HG03135 (cell line): ENCODE results near the gene EPB41.
"Not testable (repeated sequence)": the region's sequence is repeated elsewhere in the genome, so short reads cannot be mapped to it uniquely, and the experiment has no call there.

Source experiments
- ATAC-seq: cut with Tn5 transposase; IDR thresholded peaks from one replicate; pipeline ENCODE4 v1.9.1; 2021; ENCODE audit warnings: mild to moderate bottlenecking, moderate library complexity; ENCODE audit not compliant: unreplicated experiment

The EPB41 gene

DNA sequence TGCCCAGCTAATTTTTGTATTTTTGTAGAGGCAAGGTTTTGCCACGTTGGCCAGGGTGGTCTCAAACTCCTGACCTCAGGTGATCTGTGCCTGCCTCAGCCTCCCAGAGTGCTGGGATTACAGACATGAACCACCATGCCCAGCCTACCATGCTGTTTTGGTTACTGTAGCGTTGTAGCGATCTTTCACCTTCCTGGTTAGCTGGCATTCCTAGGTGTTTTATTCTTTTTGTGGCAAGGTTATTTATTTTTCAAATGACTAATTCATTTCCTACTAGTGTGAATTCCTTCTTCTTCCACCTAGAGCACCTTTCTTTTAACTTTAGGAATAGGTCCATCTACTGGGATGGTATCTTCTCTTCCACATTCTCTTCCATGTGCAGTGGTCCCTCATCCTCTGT is 180.1 kb downstream of the EPB41 start:
- no peak for ATAC-seq

DNA sequence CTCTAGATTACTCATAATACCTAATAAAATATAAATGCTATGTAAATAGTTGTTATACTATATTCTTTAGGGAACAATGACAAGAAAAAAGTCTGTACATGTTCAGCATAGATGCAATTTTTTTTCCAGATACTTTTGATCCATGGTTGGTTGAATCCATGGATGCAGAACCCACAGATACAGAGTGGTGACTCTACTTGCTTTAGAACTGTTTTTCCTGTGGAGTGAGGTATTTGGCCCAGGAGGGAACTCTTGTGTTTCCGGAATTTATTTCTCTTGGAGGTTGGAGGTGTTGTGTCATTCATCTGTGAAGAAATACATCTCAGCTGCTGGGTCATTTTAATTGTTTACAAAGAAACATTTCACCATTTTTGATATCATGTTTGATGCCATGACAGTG is 180.6 kb downstream of the EPB41 start:
- no peak for ATAC-seq

DNA sequence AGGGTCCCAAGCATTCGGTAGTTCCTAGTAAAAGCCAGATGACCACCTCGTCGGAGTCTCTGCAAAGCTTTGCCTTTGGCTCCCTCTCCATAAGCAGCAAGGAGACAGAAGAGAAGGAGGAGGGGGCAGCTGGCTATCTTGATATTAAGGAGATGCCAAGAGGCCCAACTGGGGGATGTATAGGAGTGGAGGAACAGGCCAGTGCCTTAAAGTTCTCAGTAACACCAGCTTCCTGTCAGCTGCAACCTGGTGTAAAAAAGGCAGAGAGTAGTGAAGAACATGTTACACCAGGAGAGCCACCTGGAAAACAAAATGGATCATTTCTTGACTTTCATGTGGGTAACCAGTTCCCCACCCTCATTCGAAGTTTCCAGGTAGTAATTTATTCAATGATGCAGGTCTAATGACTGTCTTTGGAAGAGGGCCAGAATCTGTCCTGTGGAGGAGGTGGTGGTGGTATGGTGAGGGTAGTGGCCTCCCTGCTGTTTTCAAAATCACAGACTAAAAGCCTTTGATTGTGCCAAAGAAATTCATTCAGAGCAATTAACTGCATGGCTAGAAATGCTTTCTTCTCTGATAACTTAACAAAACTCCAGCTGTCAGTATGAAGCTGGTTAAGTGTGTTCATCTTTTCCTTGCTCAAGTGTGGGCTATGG is 182.0 kb downstream of the EPB41 start:
- ATAC-seq, result no peak

DNA sequence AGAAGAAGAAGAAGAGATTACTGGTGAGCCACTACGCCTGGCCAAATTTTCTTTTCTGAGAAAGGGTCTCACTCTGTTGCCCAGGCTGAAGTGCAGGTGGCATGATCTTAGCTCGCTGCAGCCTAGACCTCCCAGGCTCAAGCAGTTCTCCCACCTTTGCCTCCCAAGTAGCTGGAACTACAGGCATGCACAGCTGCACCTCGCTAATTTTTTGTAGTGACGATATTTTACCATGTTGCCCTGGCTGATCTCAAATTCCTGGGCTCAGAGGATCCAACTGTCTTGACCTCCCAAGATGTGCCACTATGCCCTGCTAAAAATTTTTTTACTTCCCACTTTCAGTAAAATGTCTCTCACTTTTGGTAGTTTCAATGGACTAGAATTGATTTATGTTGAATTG is 184.9 kb downstream of the EPB41 start:
- ATAC-seq, result no peak

DNA sequence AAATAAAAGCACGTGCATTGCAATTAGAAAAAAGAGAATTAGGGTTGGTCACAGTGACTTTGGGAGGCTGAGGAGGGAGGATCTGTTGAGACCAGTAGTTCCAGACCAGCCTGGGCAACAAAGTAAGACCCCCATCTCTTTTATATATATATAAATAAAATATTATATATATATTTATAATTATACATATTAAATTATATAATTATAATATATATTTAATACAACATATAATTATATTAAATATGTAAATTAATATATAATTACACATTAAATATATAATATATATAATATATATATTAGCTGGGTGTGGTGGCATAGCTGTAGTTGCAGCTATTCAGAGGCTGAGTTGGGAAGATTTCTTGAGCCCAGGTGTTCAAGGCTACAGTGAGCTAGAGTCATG is 186.1 kb downstream of the EPB41 start:
- no peak for ATAC-seq

DNA sequence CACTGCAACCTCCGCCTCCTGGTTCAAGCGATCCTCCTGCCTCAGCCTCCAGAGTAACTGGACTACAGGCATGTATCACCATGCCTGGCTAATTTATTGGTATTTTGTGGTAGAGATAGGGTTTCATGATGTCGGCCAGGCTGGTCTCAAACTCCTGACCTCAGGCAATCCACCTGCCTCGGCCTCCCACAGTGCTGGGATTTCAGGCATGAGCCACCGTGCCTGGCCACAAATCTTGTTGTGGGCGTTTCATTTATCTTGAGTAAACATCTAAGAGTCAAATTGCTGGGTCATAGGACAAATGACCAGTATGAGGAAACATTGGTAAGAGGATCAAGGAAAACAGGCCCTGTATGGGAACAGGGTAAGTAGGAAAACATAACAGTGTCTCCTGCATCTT is 191.5 kb downstream of the EPB41 start:
- ATAC-seq, result no peak

DNA sequence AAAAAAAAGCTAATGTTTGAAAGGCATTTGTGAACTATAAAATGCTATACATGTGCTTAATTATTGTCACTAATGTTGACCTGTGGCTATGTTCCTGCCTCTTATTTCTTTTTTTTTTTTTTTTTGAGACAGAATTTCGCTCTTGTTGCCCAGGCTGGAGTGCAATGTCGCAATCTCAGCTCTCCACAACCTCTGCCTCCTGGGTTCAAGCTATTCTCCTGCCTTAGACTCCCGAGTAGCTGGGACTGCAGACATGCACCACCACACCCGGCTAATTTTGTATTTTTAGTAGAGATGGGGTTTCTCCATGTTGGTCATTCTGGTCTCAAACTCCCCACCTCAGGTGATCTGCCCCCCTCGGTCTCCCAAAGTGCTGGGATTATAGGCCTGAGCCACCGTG is 193.7 kb downstream of the EPB41 start:
- not testable (repeated sequence) for ATAC-seq

DNA sequence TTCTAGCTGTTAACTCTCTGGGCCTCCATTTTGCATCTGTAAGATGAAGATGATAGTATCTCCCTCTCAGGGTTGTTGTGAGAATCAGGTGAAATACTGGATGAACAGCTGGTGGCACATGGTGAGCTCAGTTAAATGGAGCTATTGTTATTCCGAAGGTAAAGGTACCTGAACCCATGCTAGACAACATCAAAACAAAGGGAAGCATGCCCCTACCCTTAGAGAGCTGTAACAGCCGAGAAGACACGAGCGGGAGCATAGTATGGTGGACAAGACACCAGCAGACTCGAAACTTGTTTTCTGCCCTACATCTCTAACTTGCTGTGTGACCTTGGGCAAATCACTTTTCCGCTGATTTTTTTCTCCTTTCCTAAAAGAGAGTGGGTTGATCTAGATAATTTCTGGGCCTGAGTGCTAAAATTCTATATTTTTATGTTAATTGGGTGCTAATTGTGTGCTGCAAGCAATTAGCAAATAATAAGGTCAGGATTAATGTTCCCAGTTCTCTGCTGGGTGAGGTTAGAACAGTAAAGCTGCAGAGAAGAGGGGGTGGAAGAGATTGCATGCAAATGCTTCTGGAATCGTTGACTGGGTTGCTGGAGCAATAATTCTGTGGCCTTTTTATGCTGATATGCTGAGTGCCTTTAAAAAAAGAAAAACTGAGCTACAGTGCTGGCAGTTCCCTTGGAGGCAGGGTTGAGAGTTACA is 198.5 kb downstream of the EPB41 start:
- ATAC-seq, result no peak

DNA sequence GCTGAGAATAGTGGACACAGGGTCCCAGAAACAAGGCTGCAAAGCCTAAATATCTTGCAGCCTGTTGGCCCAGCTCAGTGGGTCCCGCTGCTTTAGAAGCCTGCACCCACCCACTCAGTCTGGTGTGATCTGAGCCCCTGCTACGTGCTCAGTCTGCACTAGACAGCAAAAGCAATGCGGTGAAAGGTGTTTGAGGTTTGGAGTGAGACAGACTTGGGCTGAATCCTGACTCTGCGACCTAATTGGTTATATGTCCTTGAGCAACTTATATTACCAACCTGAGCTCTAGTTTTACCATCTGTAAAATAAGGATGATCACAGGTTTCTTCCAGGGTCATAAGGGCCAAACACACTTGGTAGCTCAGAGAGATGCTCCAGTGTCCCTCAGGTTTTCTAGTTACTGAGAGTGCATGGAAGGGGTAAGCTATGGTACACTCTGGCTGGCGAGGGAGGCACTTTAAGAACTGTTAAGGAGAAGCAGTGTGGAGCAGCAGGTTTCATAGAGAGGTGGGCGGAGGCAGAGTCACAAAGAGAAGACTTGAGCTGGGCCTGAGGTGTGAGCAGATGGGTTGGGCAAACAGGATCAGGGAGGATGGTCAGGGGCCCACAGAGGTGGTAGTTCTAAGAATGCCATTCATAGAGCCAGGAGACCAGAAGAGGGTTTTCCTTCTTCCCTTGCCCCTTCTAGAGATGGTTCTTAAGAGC is 199.2 kb downstream of the EPB41 start:
- ATAC-seq, result no peak

DNA sequence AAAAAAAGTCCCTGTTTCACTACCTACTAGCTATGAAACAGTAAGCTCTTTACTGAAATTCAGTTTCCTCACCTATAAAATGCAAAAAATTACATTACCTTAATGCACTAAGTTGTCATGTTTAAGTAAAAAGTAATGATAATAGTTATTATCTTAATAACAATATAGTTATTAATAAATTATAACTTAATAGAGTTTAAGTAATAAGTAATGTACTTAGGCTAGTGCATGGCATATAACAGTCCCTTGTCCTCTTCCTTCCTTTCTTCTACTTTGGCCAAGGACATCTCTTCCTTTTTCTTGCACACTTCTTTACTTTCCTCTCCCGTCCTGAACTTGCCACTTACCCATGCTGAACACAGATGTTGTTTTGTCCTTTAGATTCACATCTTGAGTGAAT is 200.3 kb downstream of the EPB41 start:
- no peak for ATAC-seq

DNA sequence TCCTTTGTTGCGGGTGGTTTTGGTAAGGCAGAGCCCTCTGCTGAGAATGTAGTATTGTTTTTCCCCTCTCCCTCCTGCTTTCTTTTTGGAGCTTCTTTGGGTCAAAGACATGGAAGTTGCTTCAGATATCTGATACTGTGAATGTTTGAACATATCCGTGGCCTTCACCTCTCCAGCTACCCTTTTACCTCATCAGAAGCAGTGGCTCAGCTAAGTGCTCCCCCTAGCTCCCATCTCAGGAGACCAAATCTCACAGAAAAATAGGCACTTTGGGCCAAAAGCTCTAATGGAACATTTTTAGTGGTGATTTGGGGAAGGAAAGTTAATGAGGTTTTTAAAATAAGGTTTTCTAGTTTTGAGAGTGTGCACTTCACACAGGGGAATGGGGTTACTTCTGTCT is 203.0 kb downstream of the EPB41 start:
- no peak for ATAC-seq

DNA sequence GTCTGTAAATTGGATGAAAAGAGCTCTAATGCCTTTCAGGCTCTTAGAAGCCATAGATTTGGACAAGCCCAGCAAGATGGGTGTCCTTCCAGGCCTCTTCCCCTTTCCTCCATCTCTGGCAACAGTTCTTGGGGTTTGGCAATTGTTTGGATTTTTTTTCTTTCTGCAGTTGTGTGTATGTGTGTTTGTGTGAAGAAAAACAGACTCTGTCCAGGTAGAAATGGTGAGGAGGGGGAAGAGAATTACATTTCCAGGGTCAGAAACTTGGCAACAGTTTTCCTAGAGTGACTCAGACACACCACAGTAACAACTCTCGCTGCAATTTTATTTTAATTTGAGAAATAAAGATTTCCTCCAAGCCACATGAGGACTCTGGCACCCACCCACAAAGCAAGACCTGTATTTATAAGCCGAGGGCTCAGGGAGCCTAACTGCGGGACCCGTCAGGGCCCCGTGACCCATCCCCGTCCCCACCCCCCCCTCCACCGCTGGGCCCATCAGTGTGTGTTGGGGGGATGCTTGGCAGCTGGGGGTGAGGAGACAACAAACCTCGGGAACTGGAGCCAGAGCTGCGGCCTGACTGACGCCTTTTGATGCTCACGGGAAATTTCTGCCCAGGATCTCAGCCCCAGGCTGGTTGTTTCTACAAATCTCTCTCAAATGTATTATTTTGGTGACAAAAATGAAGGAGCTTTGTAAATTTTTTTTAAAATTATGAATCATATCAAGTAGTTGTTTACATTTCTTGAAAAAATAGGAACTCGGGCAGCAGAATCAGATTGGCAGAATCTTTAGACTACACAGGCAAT is 205.0 kb downstream of the EPB41 start:
- no peak for ATAC-seq

DNA sequence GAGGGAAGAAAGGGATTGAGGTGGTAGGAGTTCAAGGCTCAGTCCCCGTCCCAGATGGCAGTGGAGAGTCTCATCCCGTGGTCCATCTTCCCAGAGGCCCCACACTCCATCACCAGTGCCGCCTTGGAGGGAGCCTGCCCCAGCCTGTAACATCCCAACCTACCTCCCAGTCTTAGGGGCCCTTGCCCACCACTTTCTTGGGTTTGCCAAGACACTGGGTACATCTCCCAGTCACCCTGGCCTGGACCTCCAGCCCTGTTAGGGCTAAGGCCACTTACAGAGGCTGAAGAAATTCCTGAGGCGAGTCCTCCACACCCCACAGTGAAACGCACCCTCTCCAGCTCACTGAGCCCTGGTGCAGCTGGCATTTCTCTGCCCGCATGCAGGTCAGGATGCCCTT is 206.0 kb downstream of the EPB41 start:
- ATAC-seq, result no peak

DNA sequence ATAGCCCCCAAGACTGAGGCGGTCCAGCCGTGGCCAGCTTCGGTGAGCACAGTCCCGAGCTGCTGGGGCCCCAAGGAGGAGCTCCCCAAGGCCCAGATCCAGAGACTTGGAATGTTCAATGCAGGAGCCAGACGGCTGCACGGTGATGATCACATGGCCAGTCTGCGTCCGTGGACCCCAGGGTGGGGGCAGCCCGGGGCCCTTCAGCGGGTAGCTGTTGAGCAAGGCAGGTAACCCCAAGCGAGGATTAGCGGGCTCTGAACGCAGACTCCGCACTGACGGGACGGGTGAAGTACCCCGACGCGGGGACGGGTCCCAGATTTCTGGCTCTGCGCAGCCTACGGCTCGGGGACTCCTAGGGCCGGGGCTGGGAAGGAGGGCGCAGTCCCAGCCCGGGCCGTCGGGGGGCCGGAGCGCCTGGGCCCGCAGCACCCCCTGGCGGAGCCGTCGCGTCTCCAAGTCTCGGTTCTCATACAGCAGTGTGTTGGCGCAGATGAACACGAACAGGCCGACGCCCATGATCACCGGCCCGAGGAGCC is 206.6 kb downstream of the EPB41 start:
- no peak for ATAC-seq

DNA sequence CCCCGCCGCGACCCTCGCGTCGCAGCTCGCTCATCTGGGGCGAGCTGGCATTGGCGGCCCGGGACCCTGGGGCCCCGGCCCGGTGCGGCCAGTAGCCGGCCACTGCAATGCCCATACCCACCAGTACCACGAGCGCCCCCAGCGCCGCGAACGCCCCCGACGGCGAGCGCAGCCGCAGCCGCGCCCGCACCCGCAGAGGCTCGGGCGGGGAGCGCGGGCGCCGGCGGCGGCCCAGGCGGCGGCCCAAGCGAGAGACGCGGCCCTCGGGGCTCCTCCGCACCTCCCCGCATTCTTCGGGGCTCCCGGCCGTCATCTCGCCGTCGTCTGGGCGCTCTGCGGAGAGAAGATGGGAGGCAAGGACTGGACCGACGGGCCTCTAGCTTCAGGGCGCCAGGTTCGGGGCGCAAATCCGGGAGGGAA is 207.2 kb downstream of the EPB41 start:
- ATAC-seq, result no peak

DNA sequence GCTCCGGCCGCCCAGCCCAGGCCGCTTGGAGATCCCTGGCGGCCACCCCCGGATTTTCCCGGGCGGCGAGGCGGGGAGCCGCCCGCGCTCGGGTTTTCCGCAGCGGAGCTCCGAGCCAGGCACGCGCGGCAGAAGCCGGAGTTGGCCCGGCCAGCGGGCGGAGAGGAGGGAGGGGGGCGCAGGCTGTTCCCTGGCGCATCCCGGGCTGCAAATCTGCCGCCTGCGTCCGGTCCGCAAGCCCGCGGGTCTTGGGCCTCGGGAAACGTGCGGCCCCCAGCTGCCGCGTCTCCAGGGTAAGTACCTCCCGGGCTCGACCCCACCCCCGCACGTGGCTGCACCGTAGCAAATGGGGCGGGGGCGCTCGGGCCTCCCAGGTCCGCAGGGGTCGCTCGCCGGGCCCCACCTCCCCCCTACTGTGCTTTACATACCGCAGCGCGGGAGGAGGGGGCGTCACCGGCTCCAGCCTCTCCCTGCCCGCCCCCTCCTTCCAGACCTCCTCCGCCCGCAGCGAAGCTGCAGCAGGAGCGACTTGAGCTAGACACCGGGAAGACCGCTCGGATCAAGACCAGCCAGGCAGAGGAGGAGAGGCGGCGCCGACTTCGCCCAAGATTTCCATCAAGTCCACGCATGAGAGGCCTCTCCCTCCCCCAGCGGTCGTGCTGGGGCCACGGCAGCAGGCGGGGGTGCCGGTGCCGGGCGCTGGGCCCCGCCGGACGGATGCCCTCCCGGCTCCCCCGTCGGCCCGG is 207.7 kb downstream of the EPB41 start:
- no peak for ATAC-seq

DNA sequence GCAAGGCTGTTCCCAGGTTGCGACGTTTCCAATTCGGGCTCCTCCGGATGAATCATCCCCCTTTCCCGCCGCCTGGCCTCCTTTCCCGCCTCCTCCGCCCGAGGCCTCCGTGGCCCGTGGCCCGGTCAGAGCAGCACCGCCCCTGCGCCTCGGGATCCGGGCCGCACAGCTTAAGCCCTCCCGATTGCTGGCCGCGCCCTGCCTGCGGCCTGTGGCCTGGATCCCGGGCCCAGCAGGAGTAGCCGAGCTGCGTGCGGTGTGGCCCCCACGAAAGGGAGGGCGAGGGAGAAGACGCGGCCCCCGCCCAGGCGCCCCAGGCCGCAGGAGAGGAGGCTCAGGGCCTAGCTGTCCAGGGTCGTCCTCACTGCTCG is 208.3 kb downstream of the EPB41 start:
- ATAC-seq, result no peak

DNA sequence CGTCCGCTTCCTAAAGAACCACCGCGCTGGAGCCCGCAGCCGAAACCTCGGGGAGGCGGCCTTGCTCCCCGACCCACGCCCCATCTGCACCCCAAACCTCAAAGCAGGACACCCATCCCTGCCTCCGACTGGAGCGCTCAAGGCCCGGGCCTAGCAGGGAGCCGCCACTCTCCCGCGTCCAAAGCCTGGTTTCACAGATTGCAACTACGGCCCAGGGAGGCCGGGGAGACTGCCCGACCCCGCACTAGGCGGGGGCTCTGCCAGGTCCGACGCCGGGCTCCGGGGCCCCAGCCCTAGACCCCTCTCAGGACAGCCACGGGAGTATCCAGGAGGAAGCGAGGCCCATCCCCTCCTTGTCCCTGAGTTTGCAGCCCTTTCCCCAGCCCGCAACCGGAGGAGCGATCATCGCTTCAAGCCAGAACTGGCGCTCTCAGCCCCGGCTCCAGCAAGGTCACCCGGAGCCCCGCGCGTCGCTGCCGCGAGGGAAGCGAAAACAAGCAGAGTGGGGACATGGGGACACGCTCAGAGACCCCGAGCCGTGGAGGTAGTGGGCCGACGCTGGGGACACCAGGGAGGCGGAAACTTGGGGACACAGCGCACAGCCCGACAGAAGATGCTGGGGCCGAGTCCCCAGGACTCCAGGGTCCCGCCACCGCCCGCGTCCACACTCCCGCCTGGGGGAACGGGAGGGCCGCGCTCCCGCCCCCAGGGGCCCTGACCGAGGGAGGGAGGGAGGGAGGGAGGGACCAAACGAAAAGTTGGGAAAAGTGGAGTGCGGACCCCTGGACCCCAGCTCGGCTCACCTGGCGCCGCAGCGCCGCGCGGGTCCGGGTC is 208.9 kb downstream of the EPB41 start:
- ATAC-seq, result no peak

DNA sequence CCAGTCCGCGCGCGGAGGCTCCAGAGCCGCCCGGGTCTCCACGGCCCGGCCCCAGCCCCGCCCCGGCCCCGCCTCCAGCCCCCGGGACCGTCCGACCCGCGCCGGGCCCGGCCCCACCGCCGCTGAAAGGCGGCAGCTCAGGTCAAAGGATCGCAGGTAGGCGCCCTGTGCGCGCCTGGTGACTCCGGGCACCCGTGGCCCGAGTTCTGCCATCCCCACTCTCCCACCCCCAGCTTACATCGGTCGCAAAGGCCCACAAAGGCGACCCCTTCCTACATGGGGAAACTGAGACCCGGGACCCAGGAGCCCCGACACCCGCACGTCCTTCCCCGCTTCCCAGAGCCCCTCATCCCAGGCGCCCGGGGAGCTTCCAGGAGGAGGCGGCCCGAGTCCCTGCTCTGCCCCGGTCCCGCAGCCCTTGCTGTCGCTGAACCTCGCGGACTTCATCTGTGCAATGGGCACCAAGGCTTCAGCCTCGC is 209.6 kb downstream of the EPB41 start, which contains the start of gene TMEM200B:
Gene TMEM200B, minus strand, starts transcription at position 17 of the 479 bp plus-strand sequence. CDS start 2,075 bp downstream, outside the sequence.
- ATAC-seq, result no peak
